Measurements from ENCODE around the gene FMO5.

DNA sequence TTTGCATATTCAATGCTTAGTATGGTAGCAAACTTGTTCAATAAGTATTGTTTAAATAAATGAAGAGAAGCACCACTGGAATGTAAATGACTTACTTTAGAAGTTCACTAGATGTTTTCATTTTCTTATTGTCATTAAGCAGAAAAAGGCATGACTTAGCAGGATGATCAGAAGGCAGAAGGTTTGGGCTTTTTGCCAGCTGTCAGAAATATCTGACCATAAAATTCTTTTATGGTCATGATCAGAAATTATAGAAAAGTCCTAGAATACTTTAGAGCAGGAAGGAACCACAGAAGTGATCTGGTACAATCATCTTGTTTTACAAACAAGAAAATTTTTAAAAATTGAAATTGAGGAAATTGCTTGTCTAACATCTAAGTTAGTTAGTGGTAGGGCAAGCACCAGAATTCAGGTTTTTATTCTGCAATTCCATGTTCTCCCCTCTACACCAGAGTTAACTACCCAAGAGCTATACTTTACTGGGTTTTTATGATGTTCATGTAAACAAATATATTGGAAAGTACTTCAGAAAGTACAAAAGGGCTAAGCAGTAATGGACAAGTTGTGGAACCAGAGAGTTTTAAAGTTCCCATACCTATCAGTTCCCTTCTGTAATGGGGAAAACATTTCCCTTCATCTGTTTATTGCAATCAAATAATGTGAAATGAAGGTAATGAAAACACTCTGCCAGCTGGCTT lies 10.1 kb downstream of the FMO5 start:
- TF ChIP-seq, protein P1, sequence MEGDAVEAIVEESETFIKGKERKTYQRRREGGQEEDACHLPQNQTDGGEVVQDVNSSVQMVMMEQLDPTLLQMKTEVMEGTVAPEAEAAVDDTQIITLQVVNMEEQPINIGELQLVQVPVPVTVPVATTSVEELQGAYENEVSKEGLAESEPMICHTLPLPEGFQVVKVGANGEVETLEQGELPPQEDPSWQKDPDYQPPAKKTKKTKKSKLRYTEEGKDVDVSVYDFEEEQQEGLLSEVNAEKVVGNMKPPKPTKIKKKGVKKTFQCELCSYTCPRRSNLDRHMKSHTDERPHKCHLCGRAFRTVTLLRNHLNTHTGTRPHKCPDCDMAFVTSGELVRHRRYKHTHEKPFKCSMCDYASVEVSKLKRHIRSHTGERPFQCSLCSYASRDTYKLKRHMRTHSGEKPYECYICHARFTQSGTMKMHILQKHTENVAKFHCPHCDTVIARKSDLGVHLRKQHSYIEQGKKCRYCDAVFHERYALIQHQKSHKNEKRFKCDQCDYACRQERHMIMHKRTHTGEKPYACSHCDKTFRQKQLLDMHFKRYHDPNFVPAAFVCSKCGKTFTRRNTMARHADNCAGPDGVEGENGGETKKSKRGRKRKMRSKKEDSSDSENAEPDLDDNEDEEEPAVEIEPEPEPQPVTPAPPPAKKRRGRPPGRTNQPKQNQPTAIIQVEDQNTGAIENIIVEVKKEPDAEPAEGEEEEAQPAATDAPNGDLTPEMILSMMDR (IDR thresholded peaks at IDR 0.05) = no peak
- TF ChIP-seq POLR2AphosphoS5 (IDR thresholded peaks at IDR 0.05) (no peak), POLR2A (IDR thresholded peaks at IDR 0.05) (no peak)
